Ecto neural progenitor cell (in vitro differentiated cells): Measurements from ENCODE around the gene CIBAR2.
"Not testable (repeated sequence)": the region's sequence is repeated elsewhere in the genome, so short reads cannot be mapped to it uniquely, and the experiment has no call there.

Experiments
- DNase-seq: peaks from one replicate; pipeline ENCODE4 v3.0.0-alpha.2; 2018; ENCODE audit warnings: low spot score

The CIBAR2 gene

DNA sequence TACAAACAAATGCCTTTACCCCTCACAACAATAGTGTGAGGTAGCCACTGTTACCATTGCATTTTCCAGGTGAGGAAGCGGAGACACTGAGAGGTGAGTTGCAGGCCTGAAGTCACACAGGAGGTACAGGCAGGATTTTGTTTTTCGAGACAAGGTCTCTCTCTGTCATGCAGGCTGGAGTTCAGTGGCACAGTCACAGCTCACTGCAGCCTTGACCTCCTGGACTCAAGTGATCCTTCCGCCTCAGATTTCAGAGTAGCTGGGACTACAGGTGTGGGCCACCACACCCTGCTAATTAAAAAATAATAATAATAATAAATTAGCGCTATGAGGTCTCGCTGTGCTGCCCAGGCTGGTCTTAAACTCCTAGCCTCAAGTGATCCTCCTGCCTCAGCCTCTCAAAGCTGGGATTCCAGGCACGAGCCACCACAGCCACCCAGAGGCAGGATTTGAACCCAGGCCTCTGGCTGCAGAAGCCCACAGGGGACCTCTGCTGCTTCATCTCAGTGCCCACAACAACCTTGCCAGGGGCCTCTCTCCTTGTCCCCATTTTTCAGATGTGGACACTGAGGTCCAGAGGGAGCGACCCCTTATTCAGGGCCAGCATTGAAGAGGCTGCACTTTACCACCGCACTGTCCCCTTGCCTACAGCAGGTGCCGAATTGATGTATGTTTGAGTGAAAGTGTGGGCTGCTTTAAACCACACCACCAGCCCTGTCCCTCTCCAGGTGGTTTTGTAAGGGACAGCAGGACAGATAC is 16.0 kb upstream of the CIBAR2 start:
- DNase-seq = no peak

DNA sequence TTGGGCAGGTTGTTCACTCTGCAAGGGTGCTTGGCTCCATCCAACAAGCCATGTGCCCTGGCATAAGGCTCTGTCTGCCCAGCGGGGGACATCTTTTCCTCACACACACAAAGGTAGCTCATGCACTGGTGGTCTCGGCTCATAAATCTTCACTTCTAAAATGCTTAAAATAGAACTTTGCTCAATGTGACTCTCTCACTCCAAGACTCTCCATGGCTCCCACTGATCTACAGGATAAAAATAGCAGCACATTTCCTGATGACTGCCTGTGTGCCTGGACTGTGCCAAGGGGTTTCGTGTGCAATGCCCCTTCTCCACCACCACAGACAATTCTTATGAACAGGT is 15.1 kb upstream of the CIBAR2 start:
- no peak for DNase-seq

DNA sequence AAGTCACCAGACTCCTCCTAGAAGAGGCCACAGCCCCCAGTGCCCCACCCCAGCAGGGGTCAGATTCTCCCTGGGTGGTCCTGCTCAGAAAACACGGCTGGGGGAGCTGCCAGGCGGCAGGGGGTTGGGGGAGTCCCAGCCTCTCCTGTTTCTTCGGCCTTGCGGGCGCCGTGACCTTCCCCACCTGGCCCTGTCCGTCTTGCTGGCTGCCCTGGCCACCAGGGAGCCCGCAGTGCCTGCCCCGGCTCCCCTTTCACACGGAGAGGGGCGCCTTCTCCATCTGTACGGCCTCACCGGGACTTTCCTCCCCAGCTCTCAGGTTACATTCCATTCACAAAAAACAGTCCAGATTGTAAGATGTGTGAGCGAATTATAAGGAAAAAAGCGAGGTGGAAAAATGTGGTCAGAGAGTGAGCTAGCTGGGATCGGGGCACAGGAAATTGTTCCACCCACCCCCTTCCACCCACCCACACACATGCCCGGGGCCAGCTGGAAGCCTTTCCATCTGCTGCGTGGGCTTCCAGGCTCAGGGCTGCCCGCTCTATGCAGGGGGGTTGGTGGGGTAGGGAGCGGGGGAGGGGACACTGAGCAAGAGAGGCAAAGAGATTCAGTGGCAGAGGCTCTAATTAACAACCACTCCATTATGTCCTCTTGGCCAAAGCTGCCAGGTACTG is 14.6 kb upstream of the CIBAR2 start:
- peak; percentile 70 for DNase-seq

GRCh38 chr16:85126394-85126704 is 14.1 kb upstream of the CIBAR2 start:
- no peak for DNase-seq

GRCh38 chr16:85125570-85126393 is 13.5 kb upstream of the CIBAR2 start:
- peak; percentile 47 for DNase-seq

DNA sequence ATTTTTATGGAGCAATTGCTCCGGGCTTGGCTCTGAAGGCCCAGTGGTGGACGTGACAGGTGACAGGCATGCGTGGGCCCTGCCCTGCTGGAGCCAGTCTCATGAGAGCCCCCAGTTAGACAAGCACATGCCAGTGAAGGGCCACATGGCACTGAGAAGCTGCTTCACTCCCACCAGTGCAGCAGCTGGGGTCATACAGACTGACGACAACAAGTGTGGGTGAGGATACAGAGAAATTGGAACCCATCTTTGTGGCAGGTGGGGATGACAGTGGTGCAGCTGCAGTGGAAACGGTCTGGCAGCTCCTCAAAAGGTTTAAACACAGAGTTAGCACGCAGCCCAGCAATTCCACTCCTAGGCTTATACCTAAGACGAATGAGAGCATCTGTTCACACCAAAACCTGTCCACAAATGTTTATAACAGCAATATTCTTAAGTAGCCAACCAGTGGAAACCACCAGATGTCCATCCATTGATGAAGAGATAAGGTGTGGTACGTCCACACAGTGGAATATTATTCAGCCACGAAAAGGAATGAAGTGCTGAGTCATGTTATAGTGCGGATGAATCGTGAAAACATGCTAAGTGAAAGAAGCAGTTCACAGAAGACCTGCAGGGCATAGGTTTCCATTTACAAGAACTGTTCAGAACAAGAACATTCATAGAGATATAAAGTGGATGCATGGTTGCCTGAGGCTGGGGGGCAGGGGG is 12.5 kb upstream of the CIBAR2 start:
- DNase-seq = no peak

- no peak for DNase-seq
Observed at GRCh38 chr16:85123891-85124635, 11.8 kb upstream of the CIBAR2 start.

GRCh38 chr16:85123441-85123840 is 11.2 kb upstream of the CIBAR2 start:
- not testable (repeated sequence) for DNase-seq

DNA sequence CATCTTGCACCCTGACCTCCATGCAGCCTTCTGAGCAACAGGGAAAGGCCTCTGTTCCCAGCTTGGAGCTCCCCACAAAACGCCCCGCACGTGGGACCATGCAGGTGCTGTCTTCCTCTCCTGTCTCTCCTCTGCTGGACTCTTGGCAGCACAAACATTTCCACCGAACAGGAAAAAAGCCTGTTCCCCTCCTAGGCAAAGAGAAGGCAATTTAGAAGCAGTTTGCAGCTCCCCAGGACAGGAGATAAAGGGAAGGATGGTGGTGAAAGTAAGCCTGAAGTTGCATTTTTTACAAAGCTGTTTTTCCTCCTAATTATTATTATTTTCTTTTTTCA is 7.7 kb upstream of the CIBAR2 start:
- no peak for DNase-seq

- no peak for DNase-seq
Observed at GRCh38 chr16:85117418-85117817, 5.1 kb upstream of the CIBAR2 start.

DNA sequence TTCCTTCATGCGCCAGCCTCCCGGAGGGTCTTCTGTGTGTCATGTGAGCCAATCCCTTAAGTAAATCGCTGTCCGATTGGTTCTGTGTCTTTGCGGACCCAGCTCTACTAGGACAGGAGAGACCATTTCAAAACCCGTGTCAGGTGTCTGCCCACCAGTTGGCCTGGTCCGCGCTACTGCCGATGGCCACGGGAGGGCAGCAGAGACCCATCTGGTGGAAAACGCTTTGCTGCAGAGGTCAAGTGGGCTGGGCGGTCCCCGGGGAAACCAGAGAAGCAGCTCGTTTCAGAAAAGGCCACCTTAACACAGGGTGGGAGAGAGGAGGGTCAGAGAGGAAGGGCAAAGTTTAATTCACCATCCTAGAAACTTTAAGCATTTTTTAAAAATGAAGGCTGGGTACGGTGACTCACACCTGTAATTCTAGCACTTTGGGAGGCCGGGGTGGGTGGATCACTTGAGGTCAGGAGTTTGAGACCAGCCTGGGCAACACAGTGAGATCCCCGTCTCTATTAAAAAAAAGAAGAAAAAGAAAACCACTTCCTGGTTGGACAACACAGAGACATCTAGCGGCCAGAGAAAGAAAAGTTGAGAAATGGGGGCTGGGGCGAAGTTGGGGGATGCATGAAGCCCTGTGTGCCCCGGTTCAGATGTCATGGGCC is 2.8 kb upstream of the CIBAR2 start:
- peak; percentile 93 for DNase-seq

- no peak for DNase-seq
Observed at GRCh38 chr16:85113913-85114312, 1.6 kb upstream of the CIBAR2 start.

- DNase-seq = no peak
Observed at GRCh38 chr16:85113168-85113733, 979 bp upstream of the CIBAR2 start.

DNA sequence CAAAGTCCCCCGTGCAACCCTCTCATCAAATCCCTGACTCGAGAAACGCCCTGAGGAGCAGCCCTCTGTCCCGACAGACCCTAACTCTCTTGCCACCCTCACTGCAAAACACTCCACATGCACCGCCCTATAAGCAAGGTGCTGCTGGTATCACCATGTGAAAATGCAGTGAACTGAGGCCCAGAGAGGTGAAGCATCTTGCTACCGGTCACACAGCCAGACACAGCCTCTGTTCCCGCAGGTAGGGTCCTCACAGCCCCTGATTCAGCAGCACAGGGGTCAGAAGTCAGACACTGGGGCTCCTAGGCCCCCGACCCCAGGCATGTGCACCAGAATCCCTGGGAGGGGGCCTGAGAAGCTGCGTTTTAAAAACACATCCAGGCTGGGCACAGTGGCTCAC is 1.1 kb downstream of the CIBAR2 start:
- DNase-seq = no peak

- DNase-seq = no peak
Observed at GRCh38 chr16:85110105-85110504, 2.2 kb downstream of the CIBAR2 start.

DNA sequence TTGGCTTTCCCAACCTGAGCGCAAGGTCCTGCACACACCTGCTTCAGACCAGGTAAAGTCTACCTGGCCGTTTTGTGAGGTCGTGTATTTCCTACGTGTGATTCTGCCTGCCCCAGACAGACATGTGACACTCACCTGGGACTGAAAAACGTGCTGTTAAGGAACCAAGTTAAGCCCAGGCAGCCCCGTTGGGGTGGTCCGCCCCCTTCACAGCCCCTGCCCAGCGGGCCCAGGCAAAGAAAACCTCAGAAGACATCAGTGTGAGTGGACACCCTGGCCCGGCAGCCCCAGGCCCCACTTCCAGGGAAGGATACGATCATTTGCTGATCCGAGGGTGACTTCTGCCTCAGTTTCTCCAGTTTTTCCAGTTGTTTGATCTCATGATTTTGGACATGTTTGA is 4.7 kb downstream of the CIBAR2 start:
- no peak for DNase-seq

- DNase-seq = no peak
Observed at GRCh38 chr16:85107083-85107482, 5.2 kb downstream of the CIBAR2 start.

DNA sequence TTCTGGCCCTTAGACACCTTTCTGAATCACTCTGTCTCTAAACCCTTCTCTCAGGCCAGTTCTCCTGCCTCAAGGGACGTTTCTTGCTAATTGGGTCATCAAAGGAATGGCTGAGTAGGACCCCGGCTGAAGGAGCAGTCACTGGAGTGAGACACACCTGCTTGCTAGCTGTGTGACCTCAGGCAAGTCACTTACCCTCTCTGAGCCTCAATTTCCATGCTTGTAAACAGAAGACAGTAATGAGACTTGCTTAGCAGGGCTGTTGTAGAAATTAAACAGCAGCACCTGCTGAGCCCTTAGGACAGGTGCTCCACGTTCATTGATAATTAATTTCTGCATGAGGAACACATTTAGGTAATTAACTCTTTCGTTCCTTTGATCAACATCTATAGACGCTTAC is 6.8 kb downstream of the CIBAR2 start:
- no peak for DNase-seq

DNA sequence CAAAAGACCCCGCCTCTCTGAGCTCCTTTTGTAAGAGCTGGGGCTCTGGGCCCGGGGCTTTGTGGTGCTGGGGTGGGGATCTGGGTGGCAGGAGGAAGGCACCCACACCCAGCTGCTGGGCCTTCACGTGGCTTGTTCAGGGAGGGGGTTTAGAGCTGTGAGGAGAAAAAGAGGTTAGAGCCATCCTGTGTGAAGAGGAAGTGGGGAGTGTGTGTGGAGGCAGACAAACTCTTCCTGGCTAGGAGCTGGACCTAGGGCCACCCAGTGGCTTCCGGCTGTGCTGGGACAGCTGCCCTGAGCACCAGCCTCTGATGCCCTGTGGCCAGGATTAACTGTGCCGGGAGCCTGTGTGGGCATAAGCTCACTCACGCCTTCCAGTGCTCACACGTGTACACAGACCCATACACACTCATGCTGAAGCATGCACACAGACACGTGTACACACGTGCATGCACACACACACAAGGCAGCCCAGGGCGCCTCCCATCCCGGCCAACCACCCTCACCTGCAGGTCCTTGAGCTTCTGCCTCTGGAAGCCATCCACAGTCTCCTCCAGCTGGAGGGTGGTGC is 7.4 kb downstream of the CIBAR2 start:
- no peak for DNase-seq

- no peak for DNase-seq
Observed at GRCh38 chr16:85104147-85104546, 8.1 kb downstream of the CIBAR2 start.
